Measurements from ENCODE around the gene NOVA2. TPM values are rescaled to one million over a fixed set of nuclear protein-coding genes. Genes with fewer than 3 reads are reported as not detected.

Gene NOVA2
- total RNA-seq, 1 experiment from 2014 or later: not detected

DNA sequence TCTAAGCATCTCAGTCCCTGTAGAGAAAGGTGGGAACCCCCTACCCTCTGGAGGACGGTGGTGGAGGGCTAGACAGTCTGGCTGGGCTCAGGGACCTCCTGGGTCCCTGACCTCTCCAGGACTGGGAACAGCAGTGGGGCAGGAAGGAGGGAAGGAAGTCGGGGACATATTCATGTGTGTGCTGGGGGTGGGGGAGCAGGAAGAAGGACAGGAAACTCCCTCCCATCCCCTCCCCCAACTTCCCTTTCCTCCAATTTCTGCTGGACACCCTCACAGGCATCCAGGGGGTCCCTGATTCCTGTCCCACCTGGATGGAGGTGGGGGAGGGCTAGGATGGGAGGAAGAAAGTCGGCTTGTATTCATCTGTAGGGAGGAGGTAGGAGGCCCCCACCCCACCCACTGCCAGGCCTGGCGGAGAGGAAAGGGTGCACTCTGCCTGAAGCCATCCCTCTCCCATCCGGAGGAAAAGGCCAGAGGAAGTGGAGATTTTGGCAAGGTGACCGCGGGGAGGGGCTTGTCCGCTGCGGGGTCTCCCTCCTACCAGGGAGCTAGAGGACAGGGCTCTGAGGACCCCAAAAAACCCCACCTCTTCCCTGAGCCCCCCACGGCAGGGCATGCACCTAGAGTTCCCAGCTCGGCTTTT lies 2.3 kb downstream of the NOVA2 start:
- Histone ChIP-seq H2AFZ (ENCODE audit: low read length) (no peak overlapping the region), H3K9me3 (ENCODE audit: low read length) (no peaks in the 10 kb centered on the region), H3K9ac (ENCODE audit: low read length) (no peak overlapping the region), H3K79me2 (ENCODE audit: low read length) (no peaks in the 10 kb centered on the region), H3K4me2 (ENCODE audit: low read length) (no peak overlapping the region), H3K4me3 (ENCODE audit: low read length) (no peak overlapping the region), H3K9me2 (replicated peaks; ENCODE audit: low read length) (no peaks in the 10 kb centered on the region), H3F3A (ENCODE audit: low read length, unreplicated experiment) (no peaks in the 10 kb centered on the region), H3K27me3 (ENCODE audit: low read length) (no peaks in the 10 kb centered on the region), H3K27ac (ENCODE audit: low read length) (no peak overlapping the region), H3K36me3 (ENCODE audit: low read depth, low read length) (no peaks in the 10 kb centered on the region), H3K4me1 (ENCODE audit: insufficient read depth, low read length) (no peaks in the 10 kb centered on the region; the same call in 1 of the 2 replicates), H4K20me1 (ENCODE audit: low read length) (no peaks in the 10 kb centered on the region)
- ChIA-PET CTCF (no interaction called here), POLR2A (ENCODE audit: unreplicated experiment) (no interaction called here)
- TF ChIP-seq, protein P1, sequence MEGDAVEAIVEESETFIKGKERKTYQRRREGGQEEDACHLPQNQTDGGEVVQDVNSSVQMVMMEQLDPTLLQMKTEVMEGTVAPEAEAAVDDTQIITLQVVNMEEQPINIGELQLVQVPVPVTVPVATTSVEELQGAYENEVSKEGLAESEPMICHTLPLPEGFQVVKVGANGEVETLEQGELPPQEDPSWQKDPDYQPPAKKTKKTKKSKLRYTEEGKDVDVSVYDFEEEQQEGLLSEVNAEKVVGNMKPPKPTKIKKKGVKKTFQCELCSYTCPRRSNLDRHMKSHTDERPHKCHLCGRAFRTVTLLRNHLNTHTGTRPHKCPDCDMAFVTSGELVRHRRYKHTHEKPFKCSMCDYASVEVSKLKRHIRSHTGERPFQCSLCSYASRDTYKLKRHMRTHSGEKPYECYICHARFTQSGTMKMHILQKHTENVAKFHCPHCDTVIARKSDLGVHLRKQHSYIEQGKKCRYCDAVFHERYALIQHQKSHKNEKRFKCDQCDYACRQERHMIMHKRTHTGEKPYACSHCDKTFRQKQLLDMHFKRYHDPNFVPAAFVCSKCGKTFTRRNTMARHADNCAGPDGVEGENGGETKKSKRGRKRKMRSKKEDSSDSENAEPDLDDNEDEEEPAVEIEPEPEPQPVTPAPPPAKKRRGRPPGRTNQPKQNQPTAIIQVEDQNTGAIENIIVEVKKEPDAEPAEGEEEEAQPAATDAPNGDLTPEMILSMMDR (conservative IDR thresholded peaks at IDR 0.05; ENCODE audit: low read depth, low read length): no peak
- no peak for TF ChIP-seq EZH2phosphoT487 (IDR thresholded peaks at IDR 0.05; ENCODE audit: borderline replicate concordance, low read length)
- no peak for TF ChIP-seq EZH2 (IDR thresholded peaks at IDR 0.05; ENCODE audit: low read length, unreplicated experiment)
- intact Hi-C loops (cut with micrococcal nuclease): no loop called here
- DNase-seq (no peak), ATAC-seq (no peak)
- BruUV-seq (replicated peaks): no TSS peak

DNA sequence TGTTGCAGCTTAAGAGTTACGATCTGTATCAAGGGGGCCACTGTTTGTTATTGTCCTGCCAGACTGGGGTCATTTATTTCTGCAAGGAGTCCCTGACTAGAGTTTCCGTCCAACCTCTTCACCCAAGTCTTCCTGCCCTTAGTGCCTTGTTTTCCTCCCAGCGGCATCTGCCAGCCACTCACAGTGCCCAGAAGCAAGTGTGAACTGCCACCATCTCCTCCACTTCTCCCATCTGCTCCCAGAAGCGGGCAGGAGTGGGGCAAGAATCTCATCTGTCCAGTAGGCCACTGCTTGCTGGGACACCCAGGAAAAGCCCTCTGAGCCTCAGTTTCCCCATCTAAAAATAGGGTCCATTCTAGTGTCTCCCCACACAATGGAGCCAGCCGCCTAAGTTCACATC lies 4.0 kb downstream of the NOVA2 start:
- Histone ChIP-seq H3K9me2 (replicated peaks; ENCODE audit: low read length) (no peaks in the 10 kb centered on the region), H2AFZ (ENCODE audit: low read length) (no peak overlapping the region), H3K9me3 (ENCODE audit: low read length) (no peaks in the 10 kb centered on the region), H3K36me3 (ENCODE audit: low read depth, low read length) (no peaks in the 10 kb centered on the region), H3F3A (ENCODE audit: low read length, unreplicated experiment) (no peaks in the 10 kb centered on the region), H3K4me2 (ENCODE audit: low read length) (no peak overlapping the region), H3K4me1 (ENCODE audit: insufficient read depth, low read length) (no peaks in the 10 kb centered on the region; the same call in 1 of the 2 replicates), H3K4me3 (ENCODE audit: low read length) (no peak overlapping the region), H3K9ac (ENCODE audit: low read length) (no peak overlapping the region), H4K20me1 (ENCODE audit: low read length) (no peaks in the 10 kb centered on the region), H3K27ac (ENCODE audit: low read length) (no peak overlapping the region), H3K27me3 (ENCODE audit: low read length) (no peaks in the 10 kb centered on the region), H3K79me2 (ENCODE audit: low read length) (no peaks in the 10 kb centered on the region)
- ChIA-PET POLR2A (ENCODE audit: unreplicated experiment) (no interaction called here), CTCF (interaction anchor here (0.6 kb wide), 1 partner anchor 24 kb away, joined by 6 read pairs; no protein-coding TSS in a partner anchor)
- DNase-seq (no peak), ATAC-seq (no peak)
- TF ChIP-seq, protein P1 (conservative IDR thresholded peaks at IDR 0.05; ENCODE audit: low read depth, low read length): no peak
- TF ChIP-seq EZH2 (IDR thresholded peaks at IDR 0.05; ENCODE audit: low read length, unreplicated experiment) (no peak), EZH2phosphoT487 (IDR thresholded peaks at IDR 0.05; ENCODE audit: borderline replicate concordance, low read length) (no peak)
- no TSS peak for BruUV-seq (replicated peaks)
- intact Hi-C loops (cut with micrococcal nuclease): no loop called here

DNA sequence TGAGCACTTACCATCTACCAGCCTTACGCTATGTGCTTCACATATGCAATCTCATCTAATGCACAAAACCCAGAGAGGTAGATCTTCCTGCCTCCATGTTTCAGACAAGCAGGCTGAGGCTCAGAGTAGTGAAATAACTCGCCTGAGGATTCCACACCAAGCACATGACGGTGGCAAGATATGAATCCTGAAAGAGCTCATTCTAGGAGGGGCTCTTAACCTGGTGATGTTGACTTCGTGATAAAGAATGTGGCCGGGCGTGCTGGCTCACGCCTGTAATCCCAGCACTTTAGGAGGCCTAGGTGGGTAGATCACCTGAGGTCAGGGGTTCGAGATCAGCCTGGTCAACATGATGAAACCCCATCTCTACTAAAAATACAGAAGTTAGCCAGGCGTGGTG lies 5.0 kb downstream of the NOVA2 start:
- no peaks in the 10 kb centered on the region for H4K20me1 ChIP-seq (ENCODE audit: low read length)
- BruUV-seq (replicated peaks): no TSS peak
- H3K4me2 ChIP-seq (ENCODE audit: low read length): no peak overlapping the region
- DNase-seq: no peak
- ChIA-PET POLR2A (ENCODE audit: unreplicated experiment) (no interaction called here), CTCF (no interaction called here)
- H3K27me3 ChIP-seq (ENCODE audit: low read length): no peaks in the 10 kb centered on the region
- H3K4me1 ChIP-seq (ENCODE audit: insufficient read depth, low read length): no peaks in the 10 kb centered on the region; the same call in 1 of the 2 replicates
- no peaks in the 10 kb centered on the region for H3F3A ChIP-seq (ENCODE audit: low read length, unreplicated experiment)
- no peaks in the 10 kb centered on the region for H3K9me3 ChIP-seq (ENCODE audit: low read length)
- intact Hi-C loops (cut with micrococcal nuclease): no loop called here
- H2AFZ ChIP-seq (ENCODE audit: low read length): no peak overlapping the region
- H3K4me3 ChIP-seq (ENCODE audit: low read length): no peak overlapping the region
- no peak for TF ChIP-seq EZH2 (IDR thresholded peaks at IDR 0.05; ENCODE audit: low read length, unreplicated experiment)
- TF ChIP-seq, protein P1 (conservative IDR thresholded peaks at IDR 0.05; ENCODE audit: low read depth, low read length): no peak
- TF ChIP-seq EZH2phosphoT487 (IDR thresholded peaks at IDR 0.05; ENCODE audit: borderline replicate concordance, low read length): no peak
- H3K9me2 ChIP-seq (replicated peaks; ENCODE audit: low read length): no peaks in the 10 kb centered on the region
- no peaks in the 10 kb centered on the region for H3K79me2 ChIP-seq (ENCODE audit: low read length)
- H3K27ac ChIP-seq (ENCODE audit: low read length): no peak overlapping the region
- no peak for ATAC-seq
- no peak overlapping the region for H3K9ac ChIP-seq (ENCODE audit: low read length)
- H3K36me3 ChIP-seq (ENCODE audit: low read depth, low read length): no peaks in the 10 kb centered on the region
